Measurements from ENCODE around the gene SVOPL.

GRCh38 chr7:138668229-138668596 is 32.9 kb downstream of the SVOPL start:
- TF ChIP-seq YY1 (IDR thresholded peaks at IDR 0.05; ENCODE audit: low read depth) = no peak
- no peak for TF ChIP-seq FOXM1 (IDR thresholded peaks at IDR 0.05; ENCODE audit: borderline replicate concordance, low read depth)
- no peak for TF ChIP-seq TAF1 (IDR thresholded peaks at IDR 0.05; ENCODE audit: low read depth)
- no peak for TF ChIP-seq MAX (IDR thresholded peaks at IDR 0.05)
- TF ChIP-seq EGR1 (IDR thresholded peaks at IDR 0.05) = no peak
- no peak for TF ChIP-seq EP300 (IDR thresholded peaks at IDR 0.05; ENCODE audit: borderline replicate concordance)
- no peak for TF ChIP-seq TEAD4 (IDR thresholded peaks at IDR 0.05)
- TF ChIP-seq TCF12 (IDR thresholded peaks at IDR 0.05; ENCODE audit: low read depth) = no peak
